Measurements from ENCODE around the gene ABHD16A.
"Not testable (repeated sequence)": the region's sequence is repeated elsewhere in the genome, so short reads cannot be mapped to it uniquely, and the experiment has no call there.

Gene ABHD16A

DNA sequence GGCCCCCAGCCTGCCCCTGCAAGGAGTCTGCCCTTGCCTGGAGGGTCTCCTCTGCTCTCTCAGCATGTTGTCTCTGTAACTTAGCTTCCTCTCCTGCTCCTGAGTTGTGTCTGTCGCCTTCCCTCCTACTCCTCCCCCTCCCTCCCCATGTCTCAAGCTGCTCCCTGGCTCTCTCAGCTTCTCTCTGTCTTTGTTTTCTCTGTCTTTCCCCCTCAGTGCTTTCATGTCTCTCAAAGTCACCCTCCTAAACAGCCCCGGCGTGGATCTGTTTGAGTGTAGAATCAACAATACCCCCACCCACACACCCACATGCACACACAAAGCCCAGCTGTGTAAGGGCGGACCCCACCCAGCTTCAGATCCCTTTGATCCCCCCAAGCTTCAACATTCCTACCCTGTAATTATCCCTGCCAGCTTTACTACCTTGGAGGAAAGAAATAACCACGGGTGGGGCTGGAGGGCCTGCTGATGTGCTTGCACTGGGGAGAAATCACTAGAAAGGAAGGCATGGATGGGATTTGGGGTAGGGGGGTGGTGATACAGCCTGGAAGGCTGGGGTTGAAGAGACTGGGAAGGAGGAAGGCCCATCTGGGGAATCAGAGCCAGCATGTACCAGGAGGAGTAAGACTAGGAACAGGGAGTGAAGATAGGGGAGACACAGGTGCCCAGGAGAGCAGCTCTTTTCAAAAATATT, 11.0 kb upstream of the ABHD16A start:
- no peak for DNase-seq (ENCODE audit: low read depth)

- DNase-seq (ENCODE audit: low read depth): no peak
Observed at GRCh38 chr6:31713465-31713864, 10.3 kb upstream of the ABHD16A start.

DNA sequence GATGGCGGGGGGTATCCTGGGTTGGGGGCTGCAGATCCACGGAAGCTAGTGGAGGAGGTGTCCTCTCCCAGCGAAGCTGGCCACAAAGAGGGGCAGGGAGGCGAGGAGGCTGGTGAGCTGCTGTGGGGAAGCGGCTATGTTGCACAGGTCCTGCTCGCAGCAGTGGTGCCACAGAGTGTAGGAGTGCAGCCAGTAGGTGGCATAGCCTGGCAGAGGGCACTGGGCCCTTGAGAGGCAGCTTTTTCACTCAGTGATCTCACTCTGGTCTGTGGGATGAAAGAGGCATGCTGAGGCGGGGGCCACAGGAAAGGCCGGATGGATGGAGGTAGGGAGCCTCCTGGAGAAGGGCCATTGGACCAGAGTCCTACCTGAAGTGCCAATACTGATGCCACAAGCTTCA, 9.2 kb upstream of the ABHD16A start:
- DNase-seq (ENCODE audit: low read depth): peak; percentile 8

DNA sequence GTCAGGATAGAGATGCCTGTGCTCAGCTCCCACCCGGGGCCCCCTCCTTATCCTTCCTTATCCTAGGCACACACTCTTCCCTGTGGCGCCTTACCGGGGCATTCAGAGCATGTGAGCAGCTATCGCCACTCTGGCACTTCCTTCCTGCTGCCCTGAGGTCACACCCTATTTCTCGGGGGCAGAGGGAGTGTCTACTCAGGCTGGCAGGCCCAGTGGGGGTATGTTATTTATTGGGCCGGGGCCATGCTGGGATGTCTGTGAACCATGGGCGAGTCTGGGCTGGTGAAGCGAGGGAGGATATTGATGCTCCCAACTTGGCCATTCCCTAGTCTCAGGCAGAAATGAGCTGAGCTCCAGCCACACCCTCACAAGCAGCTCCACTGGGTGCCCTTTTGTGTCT, 8.1 kb upstream of the ABHD16A start:
- no peak for DNase-seq (ENCODE audit: low read depth)

DNA sequence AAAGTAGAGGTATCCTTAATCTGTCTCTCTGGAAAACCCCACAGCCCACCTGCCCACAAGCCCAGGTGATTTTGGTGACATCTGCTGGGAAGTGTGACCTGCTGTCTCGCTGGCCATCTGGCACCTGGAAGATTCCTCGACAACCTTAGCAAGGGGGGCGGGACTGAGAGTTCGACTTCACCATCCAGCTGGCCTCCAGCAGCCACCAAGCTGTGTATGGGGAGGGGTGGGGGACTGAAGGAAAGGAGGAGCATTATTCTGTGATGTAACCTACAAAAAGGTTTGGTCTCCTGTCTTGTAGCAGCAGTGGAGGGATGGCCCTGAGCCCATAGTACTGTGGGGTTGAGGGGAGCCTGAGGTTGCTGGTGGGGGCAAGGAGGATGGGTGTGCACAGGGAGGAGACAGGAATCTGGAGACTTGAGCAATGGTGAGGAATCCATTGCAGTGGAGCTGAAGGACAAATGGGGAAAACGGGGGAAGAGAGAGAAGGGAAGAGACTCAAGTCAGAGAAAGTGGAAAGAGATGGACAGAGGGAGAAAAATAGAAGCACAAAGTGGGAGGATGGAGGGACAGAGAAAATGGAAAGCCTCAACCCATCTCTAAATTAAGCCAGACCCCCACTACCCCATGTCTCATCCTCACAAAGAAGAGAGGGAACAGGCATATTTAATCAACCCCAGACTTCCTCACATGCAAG, 7.5 kb upstream of the ABHD16A start:
- DNase-seq (ENCODE audit: low read depth): no peak

GRCh38 chr6:31709157-31709556, 6.0 kb upstream of the ABHD16A start:
- DNase-seq (ENCODE audit: low read depth): not testable (repeated sequence)

DNA sequence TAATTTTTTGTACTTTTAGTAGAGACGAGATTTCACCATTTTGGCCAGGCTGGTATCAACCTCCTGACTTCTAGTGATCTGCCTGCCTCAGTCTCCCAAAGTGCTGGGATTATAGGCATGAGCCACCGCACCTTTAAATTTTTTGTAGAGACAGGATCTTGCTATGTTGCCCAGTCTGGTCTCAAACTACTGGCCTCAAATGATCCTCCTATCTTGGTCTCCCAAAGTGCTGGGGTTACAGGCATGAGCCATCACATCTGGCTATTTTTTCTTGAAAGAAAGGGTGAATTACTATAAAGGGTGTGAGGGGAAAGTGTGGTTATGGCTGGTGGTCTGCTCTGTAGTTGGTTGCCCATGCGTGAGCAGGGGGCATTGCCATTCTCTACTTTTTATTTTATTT, 5.1 kb upstream of the ABHD16A start:
- DNase-seq (ENCODE audit: low read depth): no peak

DNA sequence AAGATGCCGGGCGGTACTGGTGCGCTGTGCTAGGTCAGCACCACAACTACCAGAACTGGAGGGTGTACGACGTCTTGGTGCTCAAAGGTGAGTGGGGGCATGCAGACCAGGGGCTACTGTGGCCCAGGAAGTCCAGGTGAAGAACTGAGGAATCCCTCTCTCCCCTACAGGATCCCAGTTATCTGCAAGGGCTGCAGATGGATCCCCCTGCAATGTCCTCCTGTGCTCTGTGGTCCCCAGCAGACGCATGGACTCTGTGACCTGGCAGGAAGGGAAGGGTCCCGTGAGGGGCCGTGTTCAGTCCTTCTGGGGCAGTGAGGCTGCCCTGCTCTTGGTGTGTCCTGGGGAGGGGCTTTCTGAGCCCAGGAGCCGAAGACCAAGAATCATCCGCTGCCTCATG, 4.6 kb upstream of the ABHD16A start:
- DNase-seq (ENCODE audit: low read depth): no peak

GRCh38 chr6:31706599-31706998, 3.5 kb upstream of the ABHD16A start, which contains the start of gene LY6G6F:
Gene LY6G6F, plus strand, starts transcription at chr6:31706866. Its CDS starts 41 bp downstream, at chr6:31706907.
- DNase-seq (ENCODE audit: low read depth): no peak

GRCh38 chr6:31705931-31706330, 2.8 kb upstream of the ABHD16A start:
- DNase-seq (ENCODE audit: low read depth): peak; percentile 47

- no peak for DNase-seq (ENCODE audit: low read depth)
Observed at GRCh38 chr6:31702405-31702818, 712 bp downstream of the ABHD16A start.

- peak; percentile 44 for DNase-seq (ENCODE audit: low read depth)
Observed at GRCh38 chr6:31701666-31702404, 1.3 kb downstream of the ABHD16A start.

GRCh38 chr6:31700740-31701401, 2.3 kb downstream of the ABHD16A start:
- no peak for DNase-seq (ENCODE audit: low read depth)

- no peak for DNase-seq (ENCODE audit: low read depth)
Observed at GRCh38 chr6:31697555-31697954, 5.6 kb downstream of the ABHD16A start.

- DNase-seq (ENCODE audit: low read depth): no peak
Observed at GRCh38 chr6:31693535-31693934, 9.6 kb downstream of the ABHD16A start.

DNA sequence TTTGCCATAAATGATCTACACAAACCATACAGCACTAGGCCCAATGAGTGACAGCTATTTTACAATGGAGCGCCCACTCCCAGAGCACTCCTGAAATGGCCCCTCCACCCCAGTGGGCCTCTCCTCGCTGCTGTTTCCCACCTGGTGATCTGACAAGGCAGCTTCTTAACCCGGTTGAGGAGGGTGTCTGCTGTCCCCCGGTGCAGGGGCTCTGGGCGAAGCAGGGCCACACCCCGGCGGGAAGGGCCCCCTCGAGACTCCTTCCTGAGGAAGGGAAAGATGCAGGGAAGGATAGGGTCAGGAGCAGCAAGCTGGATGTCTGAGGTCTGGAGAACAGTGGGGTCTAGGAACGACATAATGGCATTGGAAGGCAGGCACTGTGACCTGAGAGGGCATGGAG, 10.2 kb downstream of the ABHD16A start:
- no peak for DNase-seq (ENCODE audit: low read depth)

DNA sequence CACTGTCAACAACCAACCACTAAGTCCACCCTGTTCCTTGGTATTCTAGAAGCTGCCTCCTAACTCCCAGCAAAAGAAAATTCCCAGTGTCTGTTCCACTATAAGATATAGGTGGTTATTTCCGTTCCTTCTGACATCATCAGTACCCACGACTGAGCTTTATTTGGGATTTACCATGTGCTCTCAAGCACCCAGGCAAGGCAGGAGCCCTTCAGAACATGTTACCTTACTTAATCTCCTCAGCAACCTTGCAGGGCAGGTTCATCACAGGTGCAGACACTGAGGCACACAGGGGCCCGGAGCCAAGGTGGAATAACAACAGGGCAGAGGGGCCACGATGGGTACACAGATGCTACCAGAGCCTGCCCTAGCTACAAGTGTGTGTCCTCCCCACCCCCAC, 10.8 kb downstream of the ABHD16A start:
- DNase-seq (ENCODE audit: low read depth): no peak

DNA sequence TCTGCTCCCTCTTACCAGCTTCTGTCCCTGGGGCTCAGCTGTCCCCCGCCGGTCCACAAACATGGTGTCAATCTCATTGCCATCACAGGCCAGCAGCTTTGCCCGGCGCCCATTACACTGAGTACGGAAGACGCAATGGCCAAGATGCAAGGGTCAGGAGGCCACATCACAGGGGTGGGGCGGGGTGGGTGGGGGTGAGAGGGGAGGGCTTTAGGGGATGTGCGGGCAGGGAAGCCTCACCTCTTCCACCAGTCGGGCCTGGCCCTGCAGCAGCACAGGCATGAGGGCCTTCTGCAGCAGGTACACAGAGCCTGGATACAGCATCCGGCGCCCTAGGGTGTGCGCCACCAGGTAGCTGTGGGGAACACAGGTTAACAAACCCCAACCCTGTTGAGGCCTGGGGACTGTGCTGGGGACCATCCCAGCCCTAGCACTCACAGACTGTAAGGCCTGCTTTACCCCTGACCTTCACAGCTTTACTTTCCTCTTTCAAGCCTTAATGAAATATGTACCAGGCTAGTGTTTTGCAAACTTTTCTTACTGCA, 11.5 kb downstream of the ABHD16A start:
- no peak for DNase-seq (ENCODE audit: low read depth)

DNA sequence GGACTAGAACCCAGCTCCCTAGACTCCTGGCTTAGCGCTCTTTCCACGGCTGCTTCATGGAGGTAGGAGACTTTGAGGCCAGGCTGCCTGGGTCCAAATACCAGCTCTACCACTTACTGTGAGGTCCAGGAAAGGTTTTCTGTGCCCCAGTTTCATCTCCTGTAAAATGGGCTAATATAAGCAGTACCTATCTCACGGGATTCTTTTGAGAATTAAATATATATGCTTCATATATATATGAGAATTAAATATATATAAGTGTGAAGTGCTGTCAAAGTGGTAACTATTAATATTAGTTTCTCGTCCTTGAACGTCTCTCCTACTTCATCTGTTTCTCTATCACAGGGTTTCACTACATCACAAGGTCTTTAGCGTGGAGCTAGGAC, 12.1 kb downstream of the ABHD16A start:
- DNase-seq (ENCODE audit: low read depth): no peak

DNA sequence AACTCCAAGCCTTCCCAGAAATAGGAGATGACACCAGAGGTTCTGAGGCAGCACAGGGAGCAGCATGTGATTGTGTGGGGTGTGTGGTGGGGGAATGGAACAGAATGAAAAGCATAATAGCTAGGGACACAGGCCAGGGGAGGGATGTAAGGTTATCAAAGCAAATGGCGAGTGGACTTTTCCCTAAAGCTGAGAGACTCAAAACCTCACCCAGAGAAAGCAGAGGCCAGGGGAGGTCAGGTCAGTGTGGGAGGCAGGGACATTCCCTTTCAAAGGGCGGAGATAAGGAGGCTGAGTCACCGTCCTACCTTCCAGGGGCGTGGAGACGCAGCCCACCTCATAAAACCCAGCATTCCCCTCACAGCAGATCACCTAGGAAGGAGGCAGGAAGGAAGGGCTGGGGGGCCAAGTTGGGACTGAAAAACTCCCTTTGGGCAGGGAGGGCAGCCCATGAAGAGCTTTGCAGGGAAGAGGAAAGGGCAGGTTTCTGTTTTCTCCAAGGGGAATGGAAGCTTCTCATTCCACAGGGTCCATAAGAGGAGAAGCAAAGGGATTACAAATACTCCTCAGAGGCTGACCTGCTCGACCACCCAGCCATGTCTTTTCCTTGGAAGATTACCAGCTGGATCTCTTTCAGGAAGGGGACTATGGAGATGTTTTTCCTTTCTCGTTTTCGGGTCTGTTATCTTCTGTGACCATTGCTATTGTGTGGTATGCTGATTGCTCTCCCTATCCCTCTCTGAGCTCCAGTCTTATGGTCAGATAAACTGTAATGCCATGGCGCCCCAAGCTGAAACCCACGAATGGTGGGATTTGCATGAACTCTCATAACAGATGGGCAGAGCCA, 12.7 kb downstream of the ABHD16A start:
- DNase-seq (ENCODE audit: low read depth): no peak

Data from EH (cell line).